ENCODE measurements around the gene FAM149A. TPM values are rescaled to one million over a fixed set of nuclear protein-coding genes. Genes with fewer than 3 reads are reported as not detected.

The FAM149A gene
- polyA plus RNA-seq, 2 of the 4 experiments (the other 2 are of a cell fraction): 1.8 to 3.0 TPM

- H3K9me3 ChIP-seq: no peaks in the 10 kb centered on the region
- H3K4me3 ChIP-seq: peak overlapping the region; percentile 59
- FAIRE-seq (no peak), DNase-seq (ENCODE audit: low read depth in 1 of 2, low spot score in 1 of 2) (peak; percentile 13 to 26), ATAC-seq (peak; percentile 76 to 80)
- H3K4me1 ChIP-seq: peaks cover 11% of the 10 kb centered on the region; the same call in 2 of the 3 replicates
- POLR2A ChIA-PET: no interaction called here
- WGBS (ENCODE audit: missing lambda C conversion rate): no CpG with 5 or more reads among the region's 54 CpGs
- CTCF ChIA-PET: interaction anchor here (0.6 to 1.3 kb wide), 3 partner anchors 7 to 1899 kb away, joined by 3 read pairs; no protein-coding TSS in a partner anchor
- H3K27ac ChIP-seq: peak overlapping the region; percentile 67 to 90
- H3K4me2 ChIP-seq: peak overlapping the region; percentile 80
- TF ChIP-seq PHF8 (IDR thresholded peaks at IDR 0.05; ENCODE audit: borderline replicate concordance, low read depth) (peak; percentile 23; the same call in 1 of the 2 replicates), MYC (IDR thresholded peaks at IDR 0.05; ENCODE audit: borderline replicate concordance, low read length) (no peak)
Measured at GRCh38 chr4:186144946-186145569, 40.6 kb downstream of the FAM149A start.

- Histone ChIP-seq H3K27ac (no peak overlapping the region), H3K9me3 (no peaks in the 10 kb centered on the region), H3K4me1 (peaks cover 11% of the 10 kb centered on the region; the same call in 2 of the 3 replicates), H3K4me3 (no peak overlapping the region), H3K4me2 (no peak overlapping the region)
- TF ChIP-seq SMC3 (IDR thresholded peaks at IDR 0.05) (no peak), MAX (IDR thresholded peaks at IDR 0.05) (no peak), REST (IDR thresholded peaks at IDR 0.05) (no peak), CEBPB (IDR thresholded peaks at IDR 0.05) (no peak), MYC (IDR thresholded peaks at IDR 0.05; ENCODE audit: borderline replicate concordance, low read length) (no peak), MAFK (IDR thresholded peaks at IDR 0.05; ENCODE audit: partially characterized antibody) (no peak), NPAS2 (CRISPR knock-in tag; IDR thresholded peaks at IDR 0.05; ENCODE audit: borderline replicate concordance) (no peak), JUNB (IDR thresholded peaks at IDR 0.05) (no peak), TP53 (CRISPR knock-in tag; IDR thresholded peaks at IDR 0.05) (no peak), NFE2L2 (conservative IDR thresholded peaks at IDR 0.05; ENCODE audit: low read length) (no peak), ZFP36 (IDR thresholded peaks at IDR 0.05; ENCODE audit: borderline replicate concordance, partially characterized antibody) (no peak), RARB (CRISPR knock-in tag; IDR thresholded peaks at IDR 0.05) (no peak), ATOH8 (CRISPR knock-in tag; IDR thresholded peaks at IDR 0.05; ENCODE audit: low read depth) (no peak), EHMT2 (IDR thresholded peaks at IDR 0.05; ENCODE audit: low read depth) (no peak), EHF (CRISPR knock-in tag; IDR thresholded peaks at IDR 0.05) (no peak), E2F6 (IDR thresholded peaks at IDR 0.05; ENCODE audit: borderline replicate concordance, low read depth) (no peak), KDM1A (IDR thresholded peaks at IDR 0.05; ENCODE audit: low read depth) (no peak)
- no peak for DNase-seq (ENCODE audit: low read depth in 1 of 2, low spot score in 1 of 2)
- ATAC-seq: no peak
- CTCF ChIA-PET: interaction anchor here (0.7 to 1.4 kb wide), 2 partner anchors 10 to 12 kb away, joined by 3 to 4 read pairs; no protein-coding TSS in a partner anchor
- 84% methylated on average over 9 of the region's 9 CpGs for WGBS (ENCODE audit: missing lambda C conversion rate)
- FAIRE-seq: no peak
- POLR2A ChIA-PET: no interaction called here
Measured at GRCh38 chr4:186146458-186146857, 42.0 kb downstream of the FAM149A start.

Measured in A549 (cell line).